Measurements from ENCODE around the gene PSMD5. TPM values are rescaled to one million over a fixed set of nuclear protein-coding genes. Genes with fewer than 3 reads are reported as not detected.

PSMD5 gene
- total RNA-seq, 1 donor from 2014 or later, result 54.0 TPM

DNA sequence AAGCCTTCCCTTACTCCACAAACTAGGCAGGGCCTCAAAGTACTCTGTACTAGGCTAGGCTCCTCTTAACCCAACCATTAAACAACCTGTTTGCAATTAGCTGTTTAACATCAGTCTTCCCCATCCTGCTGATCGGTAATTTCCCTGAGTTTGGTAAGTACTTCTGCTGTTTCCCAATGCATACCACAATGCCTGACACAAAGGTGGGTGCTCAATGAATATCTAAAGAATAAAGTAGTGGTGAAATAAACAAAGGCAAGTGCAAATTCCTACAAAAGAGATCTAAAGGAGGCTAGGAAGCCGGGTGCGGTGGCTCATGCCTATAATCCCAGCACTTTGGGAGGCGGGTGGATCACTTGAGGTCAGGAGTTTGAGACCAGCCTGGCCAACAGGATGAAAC lies 74.5 kb downstream of the PSMD5 start:
- intact Hi-C loops (cut with micrococcal nuclease), result no loop called here

GRCh38 chr9:120767451-120767850 lies 75.3 kb downstream of the PSMD5 start:
- intact Hi-C loops (cut with micrococcal nuclease), result no loop called here

Other genes starting within 250 kb of the PSMD5 start
- gene MEGF9, start 128.5 kb downstream of the PSMD5 start, total RNA-seq, result 8.7 TPM in 2 replicates
- gene FBXW2, start 49.5 kb downstream of the PSMD5 start, total RNA-seq, result 90.4 and 90.8 TPM in 2 replicates
- 344 and 354 TPM in 2 replicates for gene PHF19, start 34.3 kb upstream of the PSMD5 start, total RNA-seq
- gene TRAF1, start 83.9 kb upstream of the PSMD5 start, total RNA-seq, result 78.8 and 82.3 TPM in 2 replicates
- gene C5, start 207.4 kb upstream of the PSMD5 start, total RNA-seq, result 1.5 and 2.5 TPM in 2 replicates
- gene CNTRL, start 232.0 kb upstream of the PSMD5 start, total RNA-seq, result 85.8 and 86.2 TPM in 2 replicates